ENCODE results near the gene GSTK1. TPM values are rescaled to one million over a fixed set of nuclear protein-coding genes. Genes with fewer than 3 reads are reported as not detected.
"Not testable (repeated sequence)": the region's sequence is repeated elsewhere in the genome, so short reads cannot be mapped to it uniquely, and the experiment has no call there.

GSTK1 gene
- total and polyA plus RNA-seq, 10 of the 15 experiments (the other 5 are each of a cell fraction or from before 2014, with no cell fraction given): 76.2 to 166 (median 127) TPM

GRCh38 chr7:143289421-143289820, 26.2 kb downstream of the GSTK1 start (continued):
- TF ChIP-seq EP300 (IDR thresholded peaks at IDR 0.05; ENCODE audit: borderline replicate concordance in 1 of 2, control insufficient read depth in 1 of 2, low read depth in 2 of 2, low read length in 2 of 2): no peak
- peak; percentile 78 for TF ChIP-seq SPI1 (IDR thresholded peaks at IDR 0.05; ENCODE audit: borderline replicate concordance, insufficient read depth, low read depth, low read length)
- no peak for TF ChIP-seq CREM (IDR thresholded peaks at IDR 0.05; ENCODE audit: low read depth)
- TF ChIP-seq IKZF1 (conservative IDR thresholded peaks at IDR 0.05): 0 out of 2 replicates have a peak, but pooled peaks have one; percentile 12
- TF ChIP-seq EED (IDR thresholded peaks at IDR 0.05; ENCODE audit: low read depth): no peak
- no peak for TF ChIP-seq IRF4 (IDR thresholded peaks at IDR 0.05; ENCODE audit: low read depth, low read length)
- TF ChIP-seq HSF1 (IDR thresholded peaks at IDR 0.05; ENCODE audit: low read depth, low read length): no peak
- TF ChIP-seq CUX1 (IDR thresholded peaks at IDR 0.05; ENCODE audit: insufficient replicate concordance, low read depth, low read length): no peak

GRCh38 chr7:143289888-143290287, 26.6 kb downstream of the GSTK1 start:
- SMC1A ChIA-PET (ENCODE audit: uncharacterized antibody, unreplicated experiment): interaction anchor here (0.6 to 1.8 kb wide), 8 partner anchors 18 to 125 kb away, joined by 3 to 7 read pairs (median 4); partner anchors contain the start of gene GSTK1
- DNase-seq (ENCODE audit: low read depth, low spot score); H3K27ac ChIP-seq (ENCODE audit: control insufficient read depth, insufficient read depth); H3K4me1 ChIP-seq (ENCODE audit: control insufficient read depth, insufficient read depth, low read length); ATAC-seq; H2AFZ ChIP-seq (ENCODE audit: control insufficient read depth, low read depth, low read length); FAIRE-seq; H3K27me3 ChIP-seq (replicated peaks in 1 of 2; ENCODE audit: control insufficient read depth in 2 of 2, insufficient read depth in 2 of 2, low read length in 1 of 2); H4K20me1 ChIP-seq (ENCODE audit: control insufficient read depth, insufficient read depth); H3K9me3 ChIP-seq (replicated peaks; ENCODE audit: control insufficient read depth, insufficient read depth, low read length); BruUV-seq (replicated peaks); in situ Hi-C loops (cut with MboI): not testable (repeated sequence)
- POLR2A ChIA-PET: interaction anchor here (0.6 to 1.1 kb wide), 3 partner anchors 9 to 27 kb away, joined by 3 to 5 read pairs (median 3); partner anchors contain the start of gene GSTK1
- Histone ChIP-seq H3K4me3 (peak overlapping the region; percentile 78), H3K36me3 (ENCODE audit: control insufficient read depth in 2 of 2, insufficient read depth in 2 of 2, low read length in 1 of 2) (peaks cover 11 to 16% of the 10 kb centered on the region in 2 experiments), H3K79me2 (ENCODE audit: control insufficient read depth, insufficient read depth, low read length) (peaks cover 35% of the 10 kb centered on the region), H3K4me2 (ENCODE audit: control insufficient read depth, insufficient read depth) (peak overlapping the region; percentile 85), H3K9ac (ENCODE audit: control insufficient read depth, insufficient read depth, low read length) (peak overlapping the region; percentile 85)
- intact Hi-C loops (cut with micrococcal nuclease; ENCODE audit: unreplicated experiment): loop anchor here (2.0 kb wide), 2 partner anchors 27 to 91 kb away; partner anchors contain the start of genes GSTK1 and ZYX
- 42% methylated on average over 3 of the region's 4 CpGs for WGBS (ENCODE audit: insufficient coverage, insufficient replicate concordance, low lambda C conversion rate, missing lambda C conversion rate)
- CTCF ChIA-PET: interaction anchor here (0.8 to 2.9 kb wide), 8 partner anchors 9 to 90 kb away, joined by 3 to 17 read pairs (median 3); no protein-coding TSS in a partner anchor
- RAD21 ChIA-PET (ENCODE audit: unreplicated experiment): interaction anchor here (0.6 to 0.8 kb wide), 2 partner anchors 27 to 282 kb away, joined by 4 to 5 read pairs; partner anchors contain the start of gene GSTK1
